Activated CD4-positive, alpha-beta T cell treated with anti-CD3 and anti-CD28 coated beads for 36 hours (primary cell): ENCODE measurements around the gene SORL1. TPM values are rescaled to one million over a fixed set of nuclear protein-coding genes. Genes with fewer than 3 reads are reported as not detected.
"Not testable (repeated sequence)": the region's sequence is repeated elsewhere in the genome, so short reads cannot be mapped to it uniquely, and the experiment has no call there.

Experiments
- ATAC-seq: fragments of 200-7000 bp; cut with Tn5 transposase; one replicate; pipeline ENCODE4 v1.10.0; 2021; ENCODE audit warnings: mild to moderate bottlenecking, moderate library complexity
- CTCF ChIA-PET: fragments of 350-600 bp; sonication (Branson Sonifier 250); formaldehyde crosslinking; loops from one replicate; lab custom pipeline; 2021; ENCODE audit warnings: antibody characterized with exemption; lab: Charles Lee
- POLR2A ChIA-PET: fragments of 350-600 bp; sonication (Branson Sonifier 250); formaldehyde crosslinking; loops from one replicate; lab custom pipeline; 2021; ENCODE audit warnings: antibody characterized with exemption, inconsistent platforms; lab: Charles Lee
- DNase-seq: peaks from one replicate; pipeline ENCODE4 v3.0.0-alpha.2; 2020
- H3K27ac Mint-ChIP-seq: one replicate; pipeline ENCODE4 v1.8.0; 2021; ENCODE audit warnings: mixed read lengths
- H3K27me3 Mint-ChIP-seq: one replicate; pipeline ENCODE4 v1.8.0; 2021; ENCODE audit warnings: mixed read lengths
- H3K36me3 Mint-ChIP-seq: one replicate; pipeline ENCODE4 v1.8.0; 2021; ENCODE audit warnings: low read depth, mixed read lengths
- H3K4me1 Mint-ChIP-seq: one replicate; pipeline ENCODE4 v1.8.0; 2021; ENCODE audit warnings: mixed read lengths
- H3K4me3 Mint-ChIP-seq: one replicate; pipeline ENCODE4 v1.8.0; 2021; ENCODE audit warnings: mild to moderate bottlenecking, moderate library complexity, mixed read lengths
- H3K9me3 Mint-ChIP-seq: one replicate; pipeline ENCODE4 v1.8.0; 2021; ENCODE audit warnings: low read depth, mixed read lengths
- intact Hi-C, 2 experiments: fragments of 100-400 bp; cut with DNase I in 1 of 2; cut with micrococcal nuclease in 1 of 2; formaldehyde crosslinking; loops; one replicate each; pipeline versions ENCODE4 v1.14.2 to v1.15.1; 2022 to 2024; cut with DNase I, micrococcal nuclease
- total RNA-seq, 2 experiments: library from RNA; stranded (reverse); gene quantifications; one replicate each; pipeline ENCODE4 v1.2.3, GENCODE V29; 2021

The SORL1 gene
- total RNA-seq, 2 experiments from 2014 or later, result 53.5 to 68.0 TPM

DNA sequence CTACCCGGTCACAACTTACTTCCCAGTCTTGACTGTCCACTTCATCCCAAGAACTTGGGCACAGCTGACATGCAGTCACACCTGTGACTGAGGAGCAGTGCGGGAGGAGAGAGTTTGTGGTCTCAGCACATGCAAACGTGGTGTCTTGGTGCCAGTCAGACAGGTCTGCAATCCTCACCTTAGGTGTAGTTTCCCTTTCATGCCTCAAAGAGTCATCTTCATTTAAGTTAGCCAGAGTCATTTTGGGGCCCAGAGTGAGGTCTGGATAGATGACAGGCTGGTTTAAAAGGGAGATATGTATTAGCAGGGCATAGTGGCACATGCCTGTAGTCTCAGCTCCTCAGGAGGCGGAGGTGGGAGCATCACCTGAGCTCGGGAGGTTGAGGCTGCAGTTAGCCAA, 109.1 kb downstream of the SORL1 start:
- DNase-seq (peak; percentile 24), ATAC-seq (peak; percentile 54)
- no peak overlapping the region for H3K4me3 Mint-ChIP-seq
- H3K27ac Mint-ChIP-seq, result no peak overlapping the region
- CTCF ChIA-PET, result interaction anchor here (1.2 kb wide), 1 partner anchor 197 kb away, joined by 3 read pairs; no protein-coding TSS in a partner anchor
- H3K4me1 Mint-ChIP-seq, result peaks cover 40% of the 10 kb centered on the region
- peaks cover 33% of the 10 kb centered on the region for H3K36me3 Mint-ChIP-seq
- no peaks in the 10 kb centered on the region for H3K27me3 Mint-ChIP-seq
- POLR2A ChIA-PET, result no interaction called here
- no peaks in the 10 kb centered on the region for H3K9me3 Mint-ChIP-seq
- intact Hi-C loops, result no loop called here

DNA sequence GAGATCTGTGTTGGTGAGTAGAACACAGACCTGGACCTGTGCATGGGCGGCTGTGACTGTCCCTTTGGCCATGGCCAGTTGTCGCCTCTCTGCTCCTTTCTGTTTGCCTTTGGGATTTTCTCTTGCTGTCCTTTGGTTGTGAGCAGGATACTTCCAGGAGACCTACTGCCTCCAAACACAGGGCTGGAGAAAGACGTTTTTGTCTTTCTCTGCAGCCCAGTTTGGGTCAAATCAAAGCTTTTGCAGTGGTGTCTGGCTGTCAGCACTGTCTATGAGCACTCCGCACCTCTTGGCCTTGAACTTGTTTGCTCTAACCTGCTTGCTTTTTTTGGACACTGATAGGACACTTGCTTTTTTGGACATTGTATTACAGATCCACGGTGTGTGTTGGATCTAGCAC, 109.6 kb downstream of the SORL1 start:
- DNase-seq (no peak), ATAC-seq (no peak)
- ChIA-PET CTCF (interaction anchor here (0.9 to 1.2 kb wide), 2 partner anchors 134 to 197 kb away, joined by 3 to 4 read pairs; no protein-coding TSS in a partner anchor), POLR2A (no interaction called here)
- Mint-ChIP-seq H3K4me3 (no peak overlapping the region), H3K9me3 (no peaks in the 10 kb centered on the region), H3K27me3 (no peaks in the 10 kb centered on the region), H3K27ac (no peak overlapping the region), H3K4me1 (peaks cover 37% of the 10 kb centered on the region), H3K36me3 (peaks cover 36% of the 10 kb centered on the region)
- intact Hi-C loops, result no loop called here

DNA sequence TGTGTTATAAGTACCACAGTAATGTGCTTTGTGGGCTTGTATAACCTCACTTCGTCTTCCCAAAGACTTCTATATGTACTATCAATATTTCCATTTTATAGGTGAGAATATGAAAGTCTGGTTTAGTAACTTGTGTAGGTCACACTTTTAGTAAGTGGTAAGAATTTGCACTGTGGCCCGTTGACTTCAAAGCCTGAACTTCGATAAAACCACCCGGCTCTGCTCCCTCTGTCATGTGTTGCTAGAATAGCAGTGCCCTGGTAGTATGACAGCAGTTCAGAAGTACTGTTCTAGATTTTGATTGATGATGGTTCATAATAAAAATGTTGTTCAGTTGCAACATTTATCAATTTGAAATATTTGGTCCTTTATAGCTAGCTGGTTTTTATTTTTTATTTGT, 110.9 kb downstream of the SORL1 start:
- Mint-ChIP-seq H3K27ac (no peak overlapping the region), H3K27me3 (no peaks in the 10 kb centered on the region), H3K4me1 (peaks cover 35% of the 10 kb centered on the region), H3K36me3 (peaks cover 42% of the 10 kb centered on the region), H3K4me3 (no peak overlapping the region), H3K9me3 (no peaks in the 10 kb centered on the region)
- ATAC-seq (peak; percentile 90), DNase-seq (peak; percentile 52)
- POLR2A ChIA-PET, result no interaction called here
- CTCF ChIA-PET, result interaction anchor here (1.3 to 1.4 kb wide), 2 partner anchors 10 to 14 kb away, joined by 3 to 4 read pairs; no protein-coding TSS in a partner anchor
- intact Hi-C loops, result no loop called here

DNA sequence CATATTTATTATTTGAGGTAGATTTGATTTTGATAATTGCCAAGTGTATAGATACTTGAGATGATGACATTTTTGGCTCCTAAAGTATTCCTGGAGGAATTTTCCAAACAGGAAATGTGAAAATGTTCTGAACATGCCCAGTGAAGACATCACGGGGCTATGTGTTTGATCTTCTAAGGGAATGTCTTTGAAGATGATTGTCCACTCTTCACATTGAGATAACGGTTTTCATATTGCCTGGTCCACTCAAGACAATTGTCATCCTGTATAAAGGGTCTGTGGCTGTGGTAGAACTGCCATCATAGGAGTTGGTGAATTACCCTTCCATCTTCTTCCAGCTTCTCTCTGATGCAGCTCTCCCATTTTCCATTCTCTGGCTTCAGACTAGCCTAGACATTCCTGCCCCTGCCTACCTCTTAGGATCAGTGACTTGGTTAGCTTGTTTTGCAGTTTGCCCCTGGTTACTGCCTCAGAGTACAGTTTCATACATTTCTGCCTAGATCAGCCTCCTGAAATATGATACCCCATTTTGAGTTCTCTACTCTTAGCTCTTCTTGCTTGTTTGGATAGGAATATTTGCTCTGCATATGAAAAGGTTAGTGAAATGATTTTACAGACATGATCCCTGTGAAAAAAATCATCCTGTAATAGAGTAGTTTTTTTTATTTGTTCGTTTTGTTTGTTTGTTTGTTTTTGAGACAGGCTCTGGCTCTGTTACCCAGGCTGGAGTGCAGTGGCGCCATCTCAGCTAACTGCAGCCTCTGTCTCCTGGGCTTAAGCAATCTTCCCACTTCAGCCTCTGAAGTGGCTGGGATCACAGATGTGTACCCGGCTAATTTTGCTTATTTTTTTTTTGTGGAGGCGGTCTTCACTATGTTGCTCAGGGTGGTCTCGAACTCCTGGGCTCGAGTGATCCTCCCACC, 112.0 kb downstream of the SORL1 start:
- no peaks in the 10 kb centered on the region for H3K9me3 Mint-ChIP-seq
- ATAC-seq, result no peak
- H3K27me3 Mint-ChIP-seq, result no peaks in the 10 kb centered on the region

DNA sequence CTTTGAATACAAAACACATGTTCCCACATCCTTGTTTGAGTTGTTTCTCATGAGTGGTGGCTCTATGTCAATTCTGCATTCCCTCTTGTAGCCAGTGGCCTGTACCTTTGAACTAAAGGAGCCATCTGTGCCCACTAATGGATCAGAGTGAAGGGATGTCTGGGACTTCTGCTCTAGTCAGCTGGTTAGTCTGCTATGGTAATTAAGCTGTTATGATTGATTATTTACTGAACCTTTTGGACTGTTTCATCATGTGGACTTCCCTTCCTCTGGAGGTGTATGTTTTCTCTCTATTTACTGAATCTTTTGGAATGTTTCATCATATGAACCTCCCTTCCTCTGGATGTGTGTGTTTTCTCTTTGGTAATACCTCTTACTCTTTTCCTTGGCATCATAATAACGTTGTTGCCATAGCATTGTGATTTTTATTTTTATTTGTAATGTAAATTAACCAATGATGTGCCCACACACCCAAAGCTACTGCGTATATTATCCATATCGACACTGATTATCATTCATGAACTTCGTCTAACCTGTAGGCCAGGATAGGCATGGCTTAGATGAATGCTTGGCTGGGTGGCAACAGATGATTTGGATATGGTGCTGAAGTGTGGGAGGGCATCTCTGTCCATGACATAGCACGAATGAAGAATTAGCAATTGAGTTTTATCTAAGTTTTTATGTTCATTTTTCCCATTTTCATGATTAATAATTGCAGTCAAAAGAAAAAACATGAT, 113.0 kb downstream of the SORL1 start:
- no peaks in the 10 kb centered on the region for H3K27me3 Mint-ChIP-seq
- ChIA-PET CTCF (no interaction called here), POLR2A (no interaction called here)
- intact Hi-C loops, result no loop called here
- DNase-seq (no peak), ATAC-seq (no peak)
- no peaks in the 10 kb centered on the region for H3K9me3 Mint-ChIP-seq
- H3K36me3 Mint-ChIP-seq, result peaks cover 38% of the 10 kb centered on the region
- peaks cover 35% of the 10 kb centered on the region for H3K4me1 Mint-ChIP-seq
- H3K4me3 Mint-ChIP-seq, result no peak overlapping the region
- no peak overlapping the region for H3K27ac Mint-ChIP-seq

More for the DNA sequence above, 112.0 kb downstream of the SORL1 start:
- POLR2A ChIA-PET, result interaction anchor here (0.6 kb wide), 1 partner anchor 96 kb away, joined by 3 read pairs; no protein-coding TSS in a partner anchor
- Mint-ChIP-seq H3K4me3 (no peak overlapping the region), H3K4me1 (peaks cover 35% of the 10 kb centered on the region), H3K36me3 (peaks cover 44% of the 10 kb centered on the region), H3K27ac (peak overlapping the region; percentile 7)
- CTCF ChIA-PET, result interaction anchor here (1.3 kb wide), 1 partner anchor 16 kb away, joined by 4 read pairs; no protein-coding TSS in a partner anchor
- DNase-seq, result no peak
- intact Hi-C loops, result no loop called here

DNA sequence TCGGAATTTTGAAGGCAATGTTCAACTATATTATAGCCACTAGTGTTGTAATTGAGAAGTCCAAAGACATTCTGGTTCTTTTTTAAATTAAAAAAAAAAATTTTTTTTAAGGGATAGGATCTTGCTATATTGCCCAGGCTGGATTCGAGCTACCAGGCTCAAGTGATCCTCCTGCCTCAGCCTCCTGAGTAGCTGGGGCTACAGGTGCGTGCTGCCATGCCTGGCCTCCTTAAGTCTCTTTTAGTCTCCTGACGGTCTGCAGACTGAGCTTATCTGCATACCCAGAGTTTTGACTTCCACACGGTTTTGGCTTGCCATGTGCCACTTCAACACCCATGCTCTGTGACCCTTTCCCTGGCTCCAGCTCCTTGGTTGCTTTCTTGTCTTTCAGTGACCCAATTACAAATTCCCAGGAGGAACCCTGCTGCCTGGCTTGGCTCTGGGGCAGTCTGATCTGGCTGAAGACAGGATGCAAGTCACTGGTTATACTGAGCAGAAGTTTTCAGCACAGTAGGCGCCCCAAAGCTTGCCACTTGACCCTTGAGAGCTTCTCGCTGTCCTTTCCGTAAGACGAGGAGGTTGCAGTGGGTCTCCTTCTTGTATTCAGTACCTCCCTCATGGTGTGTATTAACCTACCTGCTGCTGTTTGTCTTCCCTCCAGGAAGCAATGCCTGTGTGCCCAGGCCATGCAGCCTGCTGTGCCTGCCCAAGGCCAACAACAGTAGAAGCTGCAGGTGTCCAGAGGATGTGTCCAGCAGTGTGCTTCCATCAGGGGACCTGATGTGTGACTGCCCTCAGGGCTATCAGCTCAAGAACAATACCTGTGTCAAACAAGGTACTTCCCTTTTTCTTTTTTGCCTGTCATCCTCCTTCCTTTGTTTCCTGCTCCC, 114.4 kb downstream of the SORL1 start:
- Mint-ChIP-seq H3K4me3 (no peak overlapping the region), H3K27ac (no peak overlapping the region), H3K4me1 (peaks cover 29% of the 10 kb centered on the region), H3K9me3 (no peaks in the 10 kb centered on the region), H3K27me3 (no peaks in the 10 kb centered on the region), H3K36me3 (peaks cover 36% of the 10 kb centered on the region)
- intact Hi-C loops, result no loop called here
- DNase-seq, result no peak
- ChIA-PET CTCF (interaction anchor here (0.6 to 0.8 kb wide), 2 partner anchors 254 to 1231 kb away, joined by 3 to 5 read pairs; no protein-coding TSS in a partner anchor), POLR2A (no interaction called here)
- no peak for ATAC-seq

DNA sequence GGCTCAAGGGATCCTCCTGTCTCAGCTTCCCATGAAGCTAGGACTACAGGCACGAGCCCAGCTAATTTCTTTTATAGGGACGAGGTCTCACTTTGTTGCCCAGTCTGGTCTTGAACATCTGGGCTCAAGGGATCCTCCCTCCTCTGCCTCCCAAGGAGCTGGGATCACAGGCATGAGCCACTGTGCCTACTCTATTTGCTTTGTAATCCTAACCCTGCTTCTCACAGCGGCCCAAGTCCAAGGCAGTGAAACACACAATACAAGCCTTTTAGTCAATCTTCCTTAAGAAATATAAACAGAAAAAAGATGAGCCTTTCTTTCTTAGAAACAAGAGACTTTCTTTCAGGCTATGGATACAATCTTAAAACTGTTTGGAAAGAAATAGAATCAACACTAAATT, 115.9 kb downstream of the SORL1 start:
- no peak overlapping the region for H3K4me3 Mint-ChIP-seq
- no peak overlapping the region for H3K27ac Mint-ChIP-seq
- DNase-seq (no peak), ATAC-seq (no peak)
- H3K4me1 Mint-ChIP-seq, result peaks cover 17% of the 10 kb centered on the region
- CTCF ChIA-PET, result no interaction called here
- POLR2A ChIA-PET, result no interaction called here
- H3K9me3 Mint-ChIP-seq, result no peaks in the 10 kb centered on the region
- intact Hi-C loops, result no loop called here
- peaks cover 35% of the 10 kb centered on the region for H3K36me3 Mint-ChIP-seq
- H3K27me3 Mint-ChIP-seq, result no peaks in the 10 kb centered on the region

DNA sequence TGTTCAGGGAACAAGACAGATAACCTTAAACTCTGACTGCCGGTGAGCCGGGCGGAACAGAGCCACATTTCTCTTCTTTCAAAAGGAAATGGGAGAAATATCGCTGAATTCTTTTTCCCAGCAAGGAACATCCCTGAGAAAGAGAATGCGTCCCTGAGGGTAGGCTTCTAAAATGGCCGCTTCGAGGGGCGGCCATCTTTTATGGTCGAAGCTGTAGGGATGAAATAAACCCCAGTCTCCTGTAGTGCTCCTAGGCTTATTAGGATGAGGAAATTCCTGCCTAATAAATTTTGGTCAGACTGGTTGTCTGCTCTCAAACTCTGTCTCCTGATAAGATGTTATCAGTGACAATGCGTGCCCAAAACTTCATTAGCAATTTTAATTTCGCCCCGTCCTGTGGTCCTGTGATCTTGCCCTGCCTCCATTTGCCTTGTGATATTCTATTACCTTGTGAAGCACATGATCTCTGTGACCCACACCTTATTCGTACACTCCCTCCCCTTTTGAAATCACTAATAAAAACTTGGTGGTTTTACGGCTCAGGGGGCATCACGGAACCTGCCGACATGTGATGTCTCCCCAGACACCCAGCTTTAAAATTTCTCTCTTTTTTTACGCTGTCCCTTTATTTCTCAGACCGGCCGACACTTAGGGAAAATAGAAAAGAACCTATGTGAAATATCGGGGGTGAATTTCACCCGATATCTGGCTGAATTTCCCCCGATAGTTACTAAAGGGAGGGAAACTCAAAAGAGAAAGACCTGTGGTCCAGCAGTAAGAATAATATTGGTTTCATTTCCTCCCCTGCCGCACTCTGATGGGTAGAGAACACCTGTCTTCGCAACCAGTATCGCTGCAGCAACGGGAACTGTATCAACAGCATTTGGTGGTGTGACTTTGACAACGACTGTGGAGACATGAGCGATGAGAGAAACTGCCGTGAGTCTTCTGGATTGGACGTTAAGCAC, 117.5 kb downstream of the SORL1 start:
- peaks cover 40% of the 10 kb centered on the region for H3K36me3 Mint-ChIP-seq

DNA sequence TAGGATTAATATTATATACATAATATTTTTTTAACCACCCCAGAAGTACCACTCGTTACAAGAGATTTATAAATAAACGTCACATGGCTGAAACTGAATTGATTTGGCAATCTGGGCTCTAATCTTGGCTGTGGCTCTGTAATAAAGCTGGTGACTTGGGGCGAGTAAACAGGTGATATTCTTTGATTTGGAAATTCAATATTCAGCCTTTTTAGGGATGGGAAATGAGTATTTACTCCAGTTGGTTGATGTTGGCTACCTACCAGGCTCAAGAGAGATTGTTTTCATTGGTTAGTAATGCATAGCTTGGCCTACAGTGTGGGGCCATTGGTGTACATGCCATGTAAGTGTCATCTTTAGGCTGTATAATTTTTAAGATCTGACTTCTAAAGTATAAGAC, 118.3 kb downstream of the SORL1 start:
- H3K4me3 Mint-ChIP-seq, result no peak overlapping the region
- H3K36me3 Mint-ChIP-seq, result peaks cover 47% of the 10 kb centered on the region
- no peak overlapping the region for H3K27ac Mint-ChIP-seq
- CTCF ChIA-PET, result interaction anchor here (0.6 to 0.9 kb wide), 2 partner anchors 21 to 30 kb away, joined by 3 read pairs; no protein-coding TSS in a partner anchor
- POLR2A ChIA-PET, result no interaction called here
- intact Hi-C loops, result no loop called here
- DNase-seq (no peak), ATAC-seq (no peak)
- H3K9me3 Mint-ChIP-seq, result no peaks in the 10 kb centered on the region
- H3K4me1 Mint-ChIP-seq, result peaks cover 14% of the 10 kb centered on the region
- H3K27me3 Mint-ChIP-seq, result no peaks in the 10 kb centered on the region

More for the DNA sequence above, 117.5 kb downstream of the SORL1 start:
- ATAC-seq, H3K27ac Mint-ChIP-seq, CTCF ChIA-PET, H3K4me1 Mint-ChIP-seq, H3K27me3 Mint-ChIP-seq, POLR2A ChIA-PET, H3K4me3 Mint-ChIP-seq, intact Hi-C loops, H3K9me3 Mint-ChIP-seq, DNase-seq: not testable (repeated sequence)

DNA sequence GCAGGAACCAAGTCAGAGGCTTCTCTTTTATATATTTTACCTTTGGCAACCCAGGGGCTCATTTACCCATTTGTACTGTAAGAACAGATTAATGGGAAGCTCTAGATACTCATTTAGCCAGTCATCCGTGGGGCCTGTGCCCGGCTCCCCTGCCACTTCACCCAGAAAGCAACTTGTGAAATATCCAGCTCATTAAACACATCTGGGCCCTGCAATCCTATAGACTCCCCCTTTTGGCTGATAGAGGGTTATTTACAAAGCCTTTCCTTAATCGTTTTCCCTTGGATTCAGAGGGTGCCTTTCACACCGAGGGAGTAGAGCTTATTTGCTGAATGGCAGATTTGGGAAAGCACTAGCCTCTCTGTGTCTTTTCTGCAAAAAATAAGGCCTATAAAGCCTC, 119.4 kb downstream of the SORL1 start:
- DNase-seq, result no peak
- Mint-ChIP-seq H3K27ac (no peak overlapping the region), H3K27me3 (no peaks in the 10 kb centered on the region), H3K36me3 (peaks cover 54% of the 10 kb centered on the region), H3K9me3 (no peaks in the 10 kb centered on the region), H3K4me1 (peaks cover 25% of the 10 kb centered on the region), H3K4me3 (no peak overlapping the region)
- POLR2A ChIA-PET, result no interaction called here
- intact Hi-C loops, result no loop called here
- ATAC-seq, result no peak
- CTCF ChIA-PET, result interaction anchor here (0.6 to 1.3 kb wide), 5 partner anchors 20 to 97 kb away, joined by 3 to 4 read pairs (median 3); no protein-coding TSS in a partner anchor
